GM18519 (cell line): ENCODE measurements around the gene GTF2H3.

Source experiments
- ATAC-seq: cut with Tn5 transposase; IDR thresholded peaks from one replicate; pipeline ENCODE4 v1.9.1; 2021; ENCODE audit warnings: mild to moderate bottlenecking, moderate library complexity; ENCODE audit not compliant: unreplicated experiment, low FRiP score

The GTF2H3 gene

DNA sequence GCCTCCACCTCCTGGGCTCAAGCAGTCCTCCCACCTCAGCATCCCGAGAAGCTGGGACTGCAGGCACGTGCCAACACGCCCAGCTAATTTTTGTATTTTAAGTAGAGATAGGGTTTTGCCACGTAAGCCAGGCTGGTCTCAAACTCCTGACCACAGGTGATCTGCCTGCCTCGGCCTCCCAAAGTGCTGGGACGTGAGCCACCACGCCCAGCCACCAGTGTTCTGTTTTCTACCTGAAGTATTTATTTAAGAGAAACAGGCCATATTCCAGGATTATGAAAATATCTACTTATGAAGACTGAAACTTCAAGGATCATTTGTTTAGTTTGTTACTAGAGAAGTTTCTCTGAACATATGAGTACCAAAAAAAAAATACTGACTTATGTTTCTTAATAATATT, 10.3 kb downstream of the GTF2H3 start:
- no peak for ATAC-seq

DNA sequence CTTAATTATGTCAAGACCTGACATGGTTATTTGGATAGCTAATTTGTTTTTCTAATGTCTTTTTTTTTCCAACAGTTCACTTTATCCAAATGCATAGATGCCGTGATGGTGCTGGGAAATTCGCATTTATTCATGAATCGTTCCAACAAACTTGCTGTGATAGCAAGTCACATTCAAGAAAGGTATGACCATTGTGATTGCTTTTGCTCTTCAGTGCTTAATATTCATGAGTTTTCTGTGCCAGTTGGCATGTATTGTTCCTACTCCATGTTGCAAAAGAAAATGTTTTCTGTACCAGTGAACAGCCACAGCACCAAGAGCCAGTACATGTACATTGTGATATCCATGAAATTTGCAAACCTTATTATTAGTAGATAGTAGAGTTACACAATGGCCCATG, 11.8 kb downstream of the GTF2H3 start:
- ATAC-seq = no peak

DNA sequence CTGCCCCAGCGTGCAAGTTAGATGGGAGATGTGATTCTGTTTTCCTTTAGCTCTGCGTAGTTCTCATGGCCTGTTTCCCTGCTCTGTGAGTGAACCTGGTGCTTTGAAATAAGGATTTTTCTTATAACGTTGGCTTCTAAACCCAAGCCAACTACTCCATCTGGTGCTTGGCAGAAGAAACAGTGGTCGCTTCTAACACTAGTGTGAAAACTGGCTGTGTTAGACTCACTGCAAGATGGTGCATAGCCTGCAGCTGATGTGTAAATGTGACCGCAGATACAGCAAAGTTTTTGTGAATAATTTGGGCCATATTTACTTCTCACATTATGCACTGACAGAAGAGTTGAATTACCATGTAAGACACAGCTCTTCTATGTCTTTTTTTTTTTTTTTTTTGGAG, 12.2 kb downstream of the GTF2H3 start:
- no peak for ATAC-seq

DNA sequence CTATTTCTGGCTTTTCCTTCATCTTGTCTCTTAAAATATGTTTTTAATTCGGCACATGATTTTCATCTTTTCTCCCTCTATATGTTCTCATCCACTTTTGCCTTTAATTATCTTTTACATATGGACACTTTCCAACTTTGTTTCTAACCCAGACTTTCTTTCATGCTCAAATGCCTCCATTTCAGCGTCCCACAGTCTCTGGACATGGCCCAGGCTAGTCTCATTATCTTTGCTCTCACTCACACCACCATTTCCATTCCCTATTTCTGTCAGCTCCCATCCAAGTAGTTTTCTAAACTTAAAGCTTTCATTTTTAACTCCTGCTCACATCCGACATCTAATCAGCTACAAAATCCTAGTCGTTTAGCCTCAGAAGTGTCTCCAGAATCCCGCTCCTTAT, 14.8 kb downstream of the GTF2H3 start:
- ATAC-seq = no peak

DNA sequence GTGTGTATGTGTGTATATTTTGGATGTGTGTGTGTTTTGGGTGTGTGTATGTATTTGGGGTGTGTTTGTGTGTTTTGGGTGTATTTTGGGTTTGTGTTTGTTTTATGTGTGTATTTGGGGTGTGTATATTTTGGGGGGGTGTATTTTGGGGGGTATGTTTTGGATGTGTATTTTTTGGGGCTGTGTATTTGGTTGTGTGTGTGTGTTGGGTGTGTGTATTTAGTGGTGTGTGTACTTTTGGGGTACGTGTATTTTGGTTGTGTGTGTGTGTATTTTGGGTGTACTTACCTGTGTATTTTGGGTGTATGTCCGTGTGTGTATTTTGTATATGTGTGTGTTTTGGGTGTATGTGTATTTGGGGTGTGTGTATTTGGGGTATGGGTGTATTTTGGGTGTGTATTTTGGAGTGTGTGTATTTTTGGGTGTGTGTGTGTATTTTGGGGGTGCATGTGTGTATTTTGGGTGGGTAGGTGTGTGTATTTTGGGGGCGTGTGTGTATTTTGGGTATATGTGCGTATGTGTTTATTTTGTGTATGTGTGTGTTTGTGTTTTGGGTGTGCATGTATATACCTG, 20.6 kb downstream of the GTF2H3 start:
- no peak for ATAC-seq

DNA sequence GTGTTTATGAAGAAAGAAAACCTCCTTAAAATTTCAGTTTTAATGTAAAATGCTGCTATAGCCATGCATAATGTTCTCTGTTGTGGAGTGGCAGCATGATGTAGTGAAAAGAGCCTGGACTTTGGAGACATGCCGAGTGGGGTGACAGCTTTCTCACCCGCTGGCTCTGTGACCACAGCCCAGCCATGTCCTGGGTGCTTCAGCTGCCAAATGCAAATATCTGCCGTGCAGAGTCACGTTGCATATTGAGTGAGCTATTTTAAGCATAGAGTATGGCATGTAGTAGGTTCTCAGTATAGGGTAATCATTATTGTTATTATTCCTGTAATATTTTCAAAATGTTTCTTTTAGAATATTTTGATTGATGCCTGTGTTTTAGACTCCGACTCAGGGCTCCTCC, 21.8 kb downstream of the GTF2H3 start:
- peak; percentile 84 for ATAC-seq

DNA sequence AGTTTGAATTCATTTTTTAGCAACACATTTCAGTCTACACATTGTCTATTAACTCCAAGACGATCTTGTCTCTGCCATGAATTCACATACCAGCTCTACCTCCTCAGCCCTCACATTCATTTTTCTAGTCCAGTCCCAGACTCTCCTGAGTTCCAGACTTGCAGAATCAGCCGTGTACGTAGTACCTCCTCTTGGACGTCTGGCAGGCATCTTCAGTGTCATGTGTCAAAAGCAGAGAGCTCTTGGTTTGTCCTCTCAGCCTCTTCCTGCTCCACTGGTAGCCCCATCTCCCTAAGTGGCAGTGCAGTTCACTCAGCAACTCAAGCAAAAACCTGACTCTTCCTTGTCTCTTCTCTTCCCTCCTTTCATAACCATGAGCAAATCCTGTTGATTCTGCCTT, 22.8 kb downstream of the GTF2H3 start:
- no peak for ATAC-seq

DNA sequence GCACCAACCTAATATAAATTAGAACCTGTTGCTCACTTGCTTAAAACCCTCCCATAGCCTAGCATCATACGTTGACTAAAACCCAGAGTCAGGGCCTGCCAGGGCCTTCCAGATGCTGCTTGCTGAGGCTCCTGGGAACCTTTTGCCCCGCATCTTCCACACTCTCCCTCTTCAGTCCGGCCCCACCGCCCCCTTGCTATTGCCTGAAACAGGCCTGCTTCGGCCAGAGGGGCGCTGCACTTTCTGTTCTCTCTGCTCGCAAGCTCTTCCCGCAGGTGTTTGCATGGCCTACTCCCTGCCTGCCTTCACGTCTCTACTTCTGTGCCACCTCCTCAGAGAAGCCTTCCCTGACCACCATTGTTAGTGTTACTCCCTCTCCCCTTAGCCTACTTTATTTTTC, 23.6 kb downstream of the GTF2H3 start:
- ATAC-seq = no peak

DNA sequence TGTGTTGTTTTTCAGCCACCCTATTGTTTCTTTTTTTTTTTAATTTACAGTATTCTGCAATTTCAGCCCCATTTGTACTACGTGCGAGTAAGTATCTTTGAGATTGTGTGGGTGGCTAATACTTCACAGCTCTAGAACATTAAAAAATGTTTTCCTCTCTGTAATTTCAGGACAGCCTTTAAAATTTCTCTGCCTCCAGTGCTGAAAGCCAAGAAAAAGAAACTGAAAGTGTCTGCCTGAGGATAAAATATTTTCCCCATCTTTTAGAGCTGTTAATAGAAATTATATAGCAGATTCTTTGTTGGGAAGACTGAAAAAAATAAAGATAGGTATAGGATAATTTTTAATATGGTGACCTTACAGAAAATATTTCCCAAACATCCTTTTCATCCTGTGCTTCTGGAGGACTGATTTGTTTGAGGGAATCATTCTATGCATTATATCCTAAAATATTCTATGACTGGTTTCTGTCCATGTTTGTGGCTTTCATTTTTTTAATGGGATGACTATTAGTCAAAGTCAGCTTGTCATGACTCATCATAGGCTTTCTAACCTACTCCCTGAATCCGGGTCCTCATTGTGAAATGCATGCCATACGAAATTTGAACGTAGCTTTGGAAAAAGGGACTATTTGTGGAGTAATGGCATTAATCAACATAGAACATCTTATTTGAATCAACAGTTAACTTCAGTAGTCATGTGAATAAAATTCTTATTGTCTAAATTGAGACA, 26.5 kb downstream of the GTF2H3 start:
- ATAC-seq = no peak

DNA sequence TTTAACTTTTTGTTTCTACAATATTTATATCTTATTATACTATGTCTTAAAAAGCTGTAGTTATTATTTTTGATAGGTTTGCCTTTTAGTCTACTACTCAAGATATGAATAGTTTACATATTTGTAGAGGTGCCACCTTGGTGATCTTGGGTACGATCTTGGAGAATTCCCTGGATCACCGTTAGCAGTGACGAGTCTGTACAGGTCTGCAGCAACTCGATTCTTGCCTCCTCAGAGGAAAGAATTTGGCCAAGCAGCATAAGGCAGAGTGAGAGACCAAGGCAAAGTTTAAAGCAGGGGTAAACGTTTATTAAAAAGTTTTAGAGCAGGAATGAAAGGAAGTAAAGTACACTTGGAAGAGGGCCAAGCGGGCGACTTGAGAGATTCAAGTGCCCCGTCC, 34.1 kb downstream of the GTF2H3 start:
- ATAC-seq = no peak

DNA sequence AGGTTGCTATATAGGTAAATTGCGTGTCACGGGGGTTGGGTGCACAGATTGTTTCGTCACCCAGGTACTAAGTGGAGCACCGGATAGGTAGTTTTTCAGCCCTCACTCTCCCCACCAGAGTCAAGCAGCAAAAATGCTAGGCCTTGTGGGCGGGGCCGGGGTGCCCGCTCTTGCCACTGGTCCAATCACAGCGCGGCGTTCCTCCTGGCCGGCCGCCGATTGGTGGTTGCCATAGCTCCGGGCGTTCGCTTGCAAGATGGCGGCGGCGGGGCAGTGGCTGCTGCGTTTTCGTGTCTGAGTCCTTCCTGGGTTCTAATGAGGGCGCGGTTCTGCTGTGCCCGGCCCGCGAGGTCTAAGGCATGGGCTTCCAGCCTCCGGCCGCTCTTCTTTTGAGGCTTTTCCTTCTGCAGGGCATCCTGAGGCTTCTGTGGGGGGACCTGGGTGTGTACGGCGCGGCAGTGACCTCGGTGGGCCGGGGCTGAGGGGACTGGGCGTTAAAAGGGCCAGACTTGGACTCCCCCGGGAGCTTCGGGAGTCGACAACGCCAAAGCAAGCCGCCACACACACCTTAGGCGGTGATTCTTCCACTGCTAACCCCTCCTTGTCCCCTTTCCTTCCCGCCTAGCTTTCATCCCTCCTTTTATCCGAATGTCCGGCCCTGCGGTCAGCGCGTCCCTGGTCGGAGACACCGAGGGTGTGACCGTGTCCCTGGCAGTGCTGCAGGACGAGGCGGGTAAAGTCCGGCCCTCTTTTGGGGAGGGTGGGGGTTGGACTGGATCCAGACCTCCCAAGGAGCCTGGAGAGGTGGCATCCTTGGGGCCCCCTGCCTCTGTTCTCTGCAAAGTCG, 37.5 kb downstream of the GTF2H3 start, which contains the start of gene TCTN2:
TSS of gene TCTN2 (plus strand) at position 232 of the 847 bp plus-strand sequence. CDS start at position 360, 128 bp downstream.
- peak; percentile 88 for ATAC-seq

DNA sequence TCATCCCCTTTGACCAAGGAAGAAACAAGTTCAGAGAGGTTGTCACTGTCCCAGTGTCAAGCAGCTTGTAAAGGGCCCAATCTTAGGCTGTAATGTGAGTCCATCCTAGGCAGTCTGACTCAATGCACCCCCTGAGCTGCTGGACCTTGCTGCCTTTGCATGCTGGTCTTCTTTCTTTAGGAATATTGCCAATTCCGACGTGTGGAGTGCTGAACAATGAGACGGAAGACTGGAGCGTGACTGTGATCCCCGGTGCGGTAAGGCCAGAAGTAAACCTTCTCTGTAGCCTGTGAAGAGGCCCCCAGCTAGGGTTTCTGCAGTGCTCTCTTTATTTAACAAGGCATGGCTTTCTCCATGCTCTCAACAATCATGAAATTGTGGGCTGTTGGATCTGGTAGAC, 38.2 kb downstream of the GTF2H3 start:
- ATAC-seq = no peak

DNA sequence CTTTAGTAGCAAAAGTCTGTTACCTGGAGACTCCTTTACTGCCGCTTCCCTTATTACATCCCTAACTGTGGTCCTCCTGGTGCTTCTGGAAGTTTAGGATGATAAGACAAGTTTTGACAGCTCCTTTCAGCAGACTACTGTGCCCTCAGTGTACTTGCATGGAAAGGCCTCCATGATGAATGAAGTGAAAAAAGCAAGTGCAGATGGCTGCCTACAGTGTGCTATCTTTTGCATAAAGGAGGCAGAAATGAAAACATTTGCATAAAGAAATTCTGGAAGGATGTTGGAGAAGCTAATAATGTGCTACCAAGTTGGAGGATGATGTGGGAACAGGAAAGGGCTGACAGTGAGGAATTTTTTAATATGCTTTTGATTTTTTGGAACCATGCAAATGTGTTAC, 41.8 kb downstream of the GTF2H3 start:
- ATAC-seq = no peak

DNA sequence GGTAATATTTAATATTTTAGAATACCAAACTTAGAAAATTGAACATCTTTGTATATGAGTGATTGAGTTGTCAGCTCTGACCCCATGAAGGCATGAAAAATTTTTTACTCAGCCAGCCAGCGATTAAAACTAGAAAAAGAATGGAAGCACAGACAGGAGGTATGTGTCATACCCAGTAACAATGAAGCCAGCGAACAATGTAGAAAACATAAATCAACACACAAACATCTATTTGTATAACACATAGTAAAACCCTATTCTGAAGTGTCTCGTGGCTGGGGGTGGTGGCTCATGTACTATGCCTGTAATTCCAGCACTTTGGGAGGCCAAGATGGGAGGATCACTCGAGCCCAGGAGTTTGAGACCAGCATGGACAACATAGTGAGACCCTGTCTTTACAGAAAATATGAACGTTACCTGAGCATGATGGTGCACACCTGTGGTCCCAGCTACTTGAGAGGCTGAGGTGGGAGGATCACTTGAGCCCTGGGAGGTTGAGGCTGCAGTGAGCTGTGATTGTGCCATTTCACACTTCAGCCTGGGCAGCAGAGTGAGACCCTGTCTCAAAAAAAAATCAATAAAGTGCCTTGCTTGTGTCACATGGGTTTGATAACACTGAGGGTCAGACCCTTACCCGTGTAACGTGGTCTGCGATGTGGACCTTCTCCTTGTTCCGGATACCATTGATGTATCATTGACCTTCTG, 43.1 kb downstream of the GTF2H3 start:
- no peak for ATAC-seq

DNA sequence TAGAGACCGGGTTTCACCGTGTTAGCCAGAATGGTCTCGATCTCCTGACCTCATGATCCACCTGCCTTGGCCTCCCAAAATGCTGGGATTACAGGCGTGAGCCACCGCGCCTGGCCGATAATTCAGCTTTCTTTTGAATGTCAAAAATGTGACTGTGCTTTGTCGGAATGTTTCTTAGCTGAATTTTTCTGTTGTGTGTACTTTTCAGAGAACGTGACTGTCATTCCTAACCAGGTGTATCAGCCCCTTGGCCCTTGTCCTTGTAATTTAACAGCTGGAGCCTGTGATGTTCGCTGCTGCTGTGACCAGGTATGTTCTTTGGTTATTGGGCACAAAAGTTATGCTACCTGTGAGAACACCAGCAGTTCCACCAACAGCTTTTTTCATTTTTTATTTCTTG, 45.4 kb downstream of the GTF2H3 start:
- no peak for ATAC-seq

DNA sequence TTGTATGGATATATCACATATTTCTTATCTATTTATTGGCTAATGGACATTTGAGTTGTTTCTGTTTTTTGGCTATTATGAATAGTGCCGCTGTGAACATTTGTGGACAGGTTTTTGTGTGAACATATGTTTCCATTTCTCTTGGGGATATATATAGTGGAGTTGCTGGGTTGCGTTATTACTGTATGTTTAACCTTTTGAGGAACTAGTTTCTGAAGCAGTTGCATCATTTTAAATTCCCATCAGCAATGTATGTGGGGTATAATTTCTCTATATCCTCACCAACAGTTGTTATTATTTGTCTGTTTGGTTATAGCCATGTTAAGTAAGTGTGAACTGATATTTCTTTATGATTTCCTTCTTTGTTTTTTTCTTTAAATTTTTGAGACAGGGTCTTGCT, 48.0 kb downstream of the GTF2H3 start:
- no peak for ATAC-seq

DNA sequence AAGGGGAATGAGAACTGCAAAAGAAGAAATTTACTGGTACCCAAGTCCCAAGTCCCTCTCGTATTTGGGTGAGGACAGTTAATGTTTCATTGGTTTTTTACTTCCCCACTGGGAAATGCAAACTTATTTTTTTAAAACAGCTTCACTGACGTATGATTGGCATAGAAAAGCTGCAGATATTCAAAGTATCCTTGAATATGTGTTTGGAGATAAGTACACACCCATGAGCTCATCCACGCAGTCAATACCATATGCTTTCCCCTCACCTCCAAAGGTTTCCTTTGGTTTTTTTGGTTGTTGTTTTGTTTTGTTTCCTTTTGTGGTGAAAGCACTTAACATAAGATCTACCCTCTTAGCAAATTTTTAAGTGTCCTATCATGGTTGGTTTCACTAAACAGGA, 50.3 kb downstream of the GTF2H3 start:
- no peak for ATAC-seq

DNA sequence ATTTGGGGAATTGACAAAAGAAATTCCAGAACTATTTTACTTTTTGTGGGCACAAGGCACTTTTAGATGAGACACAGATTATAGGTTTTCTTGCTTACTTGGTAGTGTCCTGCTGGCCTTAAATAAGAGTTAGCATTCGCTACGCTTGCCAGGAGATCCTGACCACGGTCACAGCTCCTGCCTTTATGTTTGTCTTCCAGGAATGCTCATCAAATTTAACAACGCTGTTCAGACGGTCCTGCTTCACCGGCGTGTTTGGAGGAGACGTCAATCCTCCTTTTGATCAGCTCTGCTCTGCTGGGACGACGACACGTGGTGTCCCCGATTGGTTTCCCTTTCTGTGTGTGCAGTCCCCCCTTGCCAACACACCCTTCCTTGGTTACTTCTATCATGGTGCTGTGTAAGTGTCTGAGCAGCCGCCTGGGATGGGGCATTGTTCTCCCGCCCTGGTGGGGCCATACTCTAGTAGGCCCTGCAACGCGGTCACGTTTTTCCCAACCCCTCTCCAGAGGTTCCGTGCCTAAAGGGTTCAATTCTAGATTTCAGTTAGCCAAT, 53.1 kb downstream of the GTF2H3 start:
- ATAC-seq = no peak

DNA sequence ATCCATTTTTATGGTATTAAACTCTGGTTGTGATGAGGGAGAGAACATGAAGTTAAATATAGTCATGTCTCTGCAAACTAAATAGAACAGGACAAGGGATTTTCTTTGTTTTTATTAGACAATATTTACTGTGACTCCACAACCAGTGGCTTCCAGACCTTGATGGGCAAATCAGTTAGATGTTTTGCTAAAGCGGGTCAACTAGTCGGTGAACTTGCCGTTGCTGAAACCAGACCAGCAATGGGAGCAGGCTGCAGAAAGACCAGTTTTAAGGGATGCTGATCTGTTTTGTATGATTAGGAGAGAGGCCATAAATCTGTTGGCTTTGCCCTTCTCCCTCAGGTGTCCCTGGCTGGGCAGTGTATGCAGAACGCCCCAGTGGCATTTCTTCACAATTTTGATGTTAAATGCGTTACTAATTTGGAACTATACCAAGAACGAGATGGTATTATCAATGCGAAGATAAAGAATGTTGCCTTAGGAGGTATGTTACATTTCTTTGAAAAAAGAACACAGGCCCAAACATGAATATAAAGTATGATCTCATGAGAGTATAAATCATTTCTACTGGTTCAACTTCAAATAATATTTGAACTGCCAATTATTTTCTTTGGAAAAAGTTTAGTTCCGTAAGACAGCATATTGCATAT, 56.7 kb downstream of the GTF2H3 start:
- ATAC-seq = no peak

DNA sequence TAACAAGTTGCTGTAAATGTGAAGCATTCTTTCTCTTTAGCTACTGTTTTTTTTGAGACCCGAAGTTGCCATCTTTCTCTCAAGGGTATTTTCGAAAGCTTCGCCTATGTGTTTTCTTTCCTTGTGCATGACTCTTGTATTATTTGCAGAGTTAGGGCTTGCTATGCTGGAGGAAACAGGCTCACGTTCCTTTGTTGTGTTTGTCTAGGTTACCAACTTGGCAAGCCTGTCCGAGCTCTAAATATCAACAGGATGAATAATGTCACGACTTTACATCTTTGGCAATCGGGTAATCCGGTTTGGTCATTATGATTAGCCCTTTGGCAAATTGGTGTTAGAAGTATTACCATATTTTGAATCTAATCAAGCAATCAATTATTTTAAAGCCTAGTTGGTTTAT, 62.6 kb downstream of the GTF2H3 start:
- ATAC-seq = no peak
